Ureter (tissue), 1 donor: ENCODE measurements around the gene GAMT. TPM values are rescaled to one million over a fixed set of nuclear protein-coding genes. Genes with fewer than 3 reads are reported as not detected.

Experiments used
- DNase-seq: peaks from one replicate; pipeline ENCODE4 v3.0.0-alpha.2; 2020; ENCODE audit warnings: low spot score
- total RNA-seq: library from RNA; stranded (reverse); gene quantifications from one replicate; pipeline ENCODE4 v1.2.4, GENCODE V29; 2023
- donor health status: DM: yes; HTN: yes; CAD: no.

GAMT gene
- total RNA-seq, 1 donor from 2014 or later, result 9.3 TPM

GRCh38 chr19:1418951-1419738 lies 17.8 kb upstream of the GAMT start:
- DNase-seq, result no peak

- no peak for DNase-seq
Measured at GRCh38 chr19:1418496-1418775, 17.1 kb upstream of the GAMT start.

GRCh38 chr19:1417681-1418495 lies 16.5 kb upstream of the GAMT start:
- DNase-seq, result no peak

- DNase-seq, result no peak
Measured at GRCh38 chr19:1417145-1417544, 15.8 kb upstream of the GAMT start.

- no peak for DNase-seq
Measured at GRCh38 chr19:1416014-1416841, 14.9 kb upstream of the GAMT start.

GRCh38 chr19:1412995-1413800 lies 11.9 kb upstream of the GAMT start:
- no peak for DNase-seq

GRCh38 chr19:1412323-1412923 lies 11.1 kb upstream of the GAMT start:
- no peak for DNase-seq

GRCh38 chr19:1411255-1412191 lies 10.2 kb upstream of the GAMT start:
- no peak for DNase-seq

- no peak for DNase-seq
Measured at GRCh38 chr19:1410789-1411188, 9.4 kb upstream of the GAMT start.

GRCh38 chr19:1410136-1410786 lies 8.9 kb upstream of the GAMT start:
- no peak for DNase-seq

GRCh38 chr19:1409204-1410005 lies 8.1 kb upstream of the GAMT start:
- no peak for DNase-seq

- DNase-seq, result no peak
Measured at GRCh38 chr19:1408300-1409203, 7.2 kb upstream of the GAMT start.

- DNase-seq, result no peak
Measured at GRCh38 chr19:1407528-1408299, 6.4 kb upstream of the GAMT start, which contains the start of gene DAZAP1. DAZAP1 (plus strand) TSS chr19:1407586; CDS start chr19:1407774, 188 bp downstream.

- peak; percentile 98 for DNase-seq
Measured at GRCh38 chr19:1406774-1407527, 5.6 kb upstream of the GAMT start.

GRCh38 chr19:1402411-1403070 lies 1.2 kb upstream of the GAMT start:
- no peak for DNase-seq
